DOHH2 (cell line): ENCODE results near the gene TARS3.
"Not testable (repeated sequence)": the region's sequence is repeated elsewhere in the genome, so short reads cannot be mapped to it uniquely, and the experiment has no call there.

Experiments
- H3F3A ChIP-seq: fragments of 200-600 bp; sonication (generic), shearing (Covaris generic); 2 replicates; pipeline ENCODE4 v1.6.0; 2016; ENCODE audit warnings: antibody characterized with exemption, mild to moderate bottlenecking; ENCODE audit not compliant: control insufficient read depth, insufficient read depth
- H3K27ac ChIP-seq: fragments of 200-600 bp; sonication (generic); 2 replicates; pipeline ENCODE4 v1.5.1; 2014; ENCODE audit warnings: low read depth, mild to moderate bottlenecking, low read length, moderate library complexity
- H3K27me3 ChIP-seq: fragments of 200-600 bp; sonication (generic); 2 replicates; pipeline ENCODE4 v1.6.1; 2014; ENCODE audit warnings: mild to moderate bottlenecking, low read length, mixed read lengths; ENCODE audit not compliant: control insufficient read depth
- H3K36me3 ChIP-seq: fragments of 200-600 bp; sonication (generic); 2 replicates; pipeline ENCODE4 v1.6.1; 2014; ENCODE audit warnings: mild to moderate bottlenecking, low read length, moderate library complexity, mixed read lengths; ENCODE audit not compliant: control insufficient read depth
- H3K4me1 ChIP-seq: fragments of 200-600 bp; sonication (generic); 2 replicates; pipeline ENCODE4 v1.6.1; 2014; ENCODE audit warnings: mild to moderate bottlenecking, low read length, mixed read lengths; ENCODE audit not compliant: control insufficient read depth
- H3K4me2 ChIP-seq: fragments of 200-600 bp; sonication (generic); 2 replicates; pipeline ENCODE4 v1.6.0; 2014; ENCODE audit warnings: mild to moderate bottlenecking, low read length, moderate library complexity
- H3K4me3 ChIP-seq: fragments of 200-600 bp; sonication (generic); 2 replicates; pipeline ENCODE4 v1.5.1; 2014; ENCODE audit warnings: mild to moderate bottlenecking, low read length, mixed read lengths
- H3K79me2 ChIP-seq: fragments of 200-600 bp; sonication (generic); 2 replicates; pipeline ENCODE4 v1.6.1; 2014; ENCODE audit warnings: mild to moderate bottlenecking, low read length, mixed read lengths; ENCODE audit not compliant: control insufficient read depth
- H3K9me2 ChIP-seq: fragments of 200-600 bp; sonication (generic); replicated peaks from 2 replicates; pipeline ENCODE4 v1.6.1; 2014; ENCODE audit warnings: mild to moderate bottlenecking, low read length, mixed read lengths; ENCODE audit not compliant: control insufficient read depth
- H3K9me3 ChIP-seq: fragments of 200-600 bp; sonication (generic); 2 replicates; pipeline ENCODE4 v1.6.1; 2014; ENCODE audit warnings: antibody characterized with exemption, low read length, mixed read lengths; ENCODE audit not compliant: control insufficient read depth, insufficient read depth
- H4K20me1 ChIP-seq: fragments of 200-600 bp; sonication (generic); 2 replicates; pipeline ENCODE4 v1.6.0; 2014; ENCODE audit warnings: low read depth, mild to moderate bottlenecking, antibody characterized with exemption, low read length, moderate library complexity; ENCODE audit not compliant: control insufficient read depth, insufficient read depth
- CTCF ChIP-seq: fragments of 200-600 bp; sonication (generic); IDR thresholded peaks from one replicate; pipeline ENCODE4 v1.5.1; 2014; ENCODE audit warnings: antibody characterized with exemption, mild to moderate bottlenecking, low read depth, low read length; ENCODE audit not compliant: poor library complexity, severe bottlenecking
- EZH2phosphoT487 ChIP-seq: fragments of 200-600 bp; sonication (generic); IDR thresholded peaks from 2 replicates; pipeline ENCODE4 v1.6.1; 2017; ENCODE audit warnings: borderline replicate concordance, mild to moderate bottlenecking, antibody characterized with exemption, low read length, moderate library complexity, mixed read lengths

The TARS3 gene

GRCh38 chr15:101633356-101633755, 90.9 kb downstream of the TARS3 start:
- Histone ChIP-seq H3K36me3 (no peaks in the 10 kb centered on the region), H4K20me1 (no peaks in the 10 kb centered on the region), H3K27me3 (no peaks in the 10 kb centered on the region), H3K9me3 (no peaks in the 10 kb centered on the region), H3K4me1 (no peaks in the 10 kb centered on the region), H3K4me2 (no peak overlapping the region), H3K79me2 (no peaks in the 10 kb centered on the region), H3K9me2 (no peaks in the 10 kb centered on the region), H3K4me3 (no peak overlapping the region), H3K27ac (no peak overlapping the region), H3F3A (no peaks in the 10 kb centered on the region)
- no peak for TF ChIP-seq CTCF
- TF ChIP-seq EZH2phosphoT487: no peak

- not testable (repeated sequence) for H3K79me2 ChIP-seq, H3K4me3 ChIP-seq, H3F3A ChIP-seq, H3K27ac ChIP-seq, H3K36me3 ChIP-seq, H3K9me2 ChIP-seq, H3K27me3 ChIP-seq, H3K4me1 ChIP-seq, H3K4me2 ChIP-seq, H3K9me3 ChIP-seq, H4K20me1 ChIP-seq
Measured at GRCh38 chr15:101626729-101627128, 97.5 kb downstream of the TARS3 start.

GRCh38 chr15:101625980-101626379, 98.3 kb downstream of the TARS3 start:
- no peak overlapping the region for H3K4me2 ChIP-seq
- H3K4me1 ChIP-seq: no peaks in the 10 kb centered on the region
- H3K27ac ChIP-seq: no peak overlapping the region
- no peaks in the 10 kb centered on the region for H3K79me2 ChIP-seq
- H3K9me2 ChIP-seq: no peaks in the 10 kb centered on the region
- H4K20me1 ChIP-seq: no peaks in the 10 kb centered on the region
- H3K36me3 ChIP-seq: no peaks in the 10 kb centered on the region
- no peaks in the 10 kb centered on the region for H3F3A ChIP-seq
- H3K9me3 ChIP-seq: no peaks in the 10 kb centered on the region
- H3K4me3 ChIP-seq: no peak overlapping the region
- no peak for TF ChIP-seq CTCF
- TF ChIP-seq EZH2phosphoT487: no peak
- no peaks in the 10 kb centered on the region for H3K27me3 ChIP-seq

- no peaks in the 10 kb centered on the region for H3K79me2 ChIP-seq
- no peaks in the 10 kb centered on the region for H3K4me1 ChIP-seq
- TF ChIP-seq EZH2phosphoT487 (no peak), CTCF (no peak)
- H3K9me2 ChIP-seq: no peaks in the 10 kb centered on the region
- H3K4me3 ChIP-seq: no peak overlapping the region
- H3K27me3 ChIP-seq: no peaks in the 10 kb centered on the region
- H3K36me3 ChIP-seq: no peaks in the 10 kb centered on the region
- no peaks in the 10 kb centered on the region for H4K20me1 ChIP-seq
- H3K4me2 ChIP-seq: no peak overlapping the region
- H3K27ac ChIP-seq: no peak overlapping the region
- no peaks in the 10 kb centered on the region for H3K9me3 ChIP-seq
- H3F3A ChIP-seq: no peaks in the 10 kb centered on the region
Measured at GRCh38 chr15:101625184-101625583, 99.1 kb downstream of the TARS3 start.
